ENCODE results near the gene F2R. TPM values are rescaled to one million over a fixed set of nuclear protein-coding genes. Genes with fewer than 3 reads are reported as not detected.

Gene F2R
- total and polyA plus RNA-seq, 9 of the 15 experiments (the other 6 are each of a cell fraction or from before 2014, with no cell fraction given): 4.0 to 34.7 (median 15.1) TPM

DNA sequence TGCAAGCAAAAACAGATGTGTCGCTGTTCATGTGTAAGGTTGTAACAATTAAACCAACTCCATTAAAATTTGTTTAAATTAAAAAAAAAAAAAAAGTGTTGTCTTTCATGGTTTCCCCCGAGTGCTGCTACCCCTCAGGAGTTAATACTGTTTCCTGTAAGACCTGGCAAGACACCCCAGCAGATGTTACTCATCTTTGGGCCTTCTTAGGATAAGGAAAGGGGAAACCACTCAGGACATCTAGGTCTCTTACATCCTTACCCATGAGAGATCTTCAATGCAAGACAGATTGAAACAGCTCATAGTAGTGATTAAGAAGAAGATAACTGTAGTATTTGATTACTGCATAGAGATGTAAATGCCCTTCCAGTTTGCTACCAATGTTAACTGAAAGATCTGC, 33.5 kb upstream of the F2R start:
- no peak for ATAC-seq

More for the DNA sequence above, 33.5 kb upstream of the F2R start:
- Histone ChIP-seq H3K27me3 (ENCODE audit: control insufficient read depth in 2 of 2, insufficient read depth in 2 of 2, low read length in 2 of 2) (no peaks in the 10 kb centered on the region), H3K4me3 (no peak overlapping the region), H3K4me2 (ENCODE audit: insufficient read depth, low read length) (no peak overlapping the region), H3K9me3 (replicated peaks; ENCODE audit: control insufficient read depth, insufficient read depth, low read depth, low read length) (no peaks in the 10 kb centered on the region), H3K4me1 (replicated peaks in 1 of 2; ENCODE audit: control insufficient read depth in 2 of 2, insufficient read depth in 2 of 2, low read length in 2 of 2) (peaks cover 0 to 18% of the 10 kb centered on the region in 2 experiments; a peak in 4 of 5 replicates), H2AFZ (ENCODE audit: low read depth, low read length) (no peak overlapping the region), H3K36me3 (ENCODE audit: control insufficient read depth, insufficient read depth, low read length) (no peaks in the 10 kb centered on the region), H3K9me1 (ENCODE audit: control insufficient read depth, insufficient read depth, low read length) (no peaks in the 10 kb centered on the region), H4K20me1 (replicated peaks; ENCODE audit: control insufficient read depth, insufficient read depth, low read length) (no peaks in the 10 kb centered on the region), H3K9ac (ENCODE audit: insufficient read depth in 1 of 2, low read depth in 2 of 2, low read length in 2 of 2) (no peak overlapping the region), H3K79me2 (ENCODE audit: control insufficient read depth, insufficient read depth, low read length) (no peaks in the 10 kb centered on the region), H3K27ac (ENCODE audit: extremely low read depth, low read depth, low read length) (no peak overlapping the region)
- FAIRE-seq (no peak), DNase-seq (ENCODE audit: extremely low read depth in 1 of 4, low spot score in 3 of 4) (no peak)
- in situ Hi-C loops (cut with MboI) (no loop called here), intact Hi-C loops (cut with micrococcal nuclease) (no loop called here)
- BruUV-seq (replicated peaks): no TSS peak
- TF ChIP-seq, protein P1, sequence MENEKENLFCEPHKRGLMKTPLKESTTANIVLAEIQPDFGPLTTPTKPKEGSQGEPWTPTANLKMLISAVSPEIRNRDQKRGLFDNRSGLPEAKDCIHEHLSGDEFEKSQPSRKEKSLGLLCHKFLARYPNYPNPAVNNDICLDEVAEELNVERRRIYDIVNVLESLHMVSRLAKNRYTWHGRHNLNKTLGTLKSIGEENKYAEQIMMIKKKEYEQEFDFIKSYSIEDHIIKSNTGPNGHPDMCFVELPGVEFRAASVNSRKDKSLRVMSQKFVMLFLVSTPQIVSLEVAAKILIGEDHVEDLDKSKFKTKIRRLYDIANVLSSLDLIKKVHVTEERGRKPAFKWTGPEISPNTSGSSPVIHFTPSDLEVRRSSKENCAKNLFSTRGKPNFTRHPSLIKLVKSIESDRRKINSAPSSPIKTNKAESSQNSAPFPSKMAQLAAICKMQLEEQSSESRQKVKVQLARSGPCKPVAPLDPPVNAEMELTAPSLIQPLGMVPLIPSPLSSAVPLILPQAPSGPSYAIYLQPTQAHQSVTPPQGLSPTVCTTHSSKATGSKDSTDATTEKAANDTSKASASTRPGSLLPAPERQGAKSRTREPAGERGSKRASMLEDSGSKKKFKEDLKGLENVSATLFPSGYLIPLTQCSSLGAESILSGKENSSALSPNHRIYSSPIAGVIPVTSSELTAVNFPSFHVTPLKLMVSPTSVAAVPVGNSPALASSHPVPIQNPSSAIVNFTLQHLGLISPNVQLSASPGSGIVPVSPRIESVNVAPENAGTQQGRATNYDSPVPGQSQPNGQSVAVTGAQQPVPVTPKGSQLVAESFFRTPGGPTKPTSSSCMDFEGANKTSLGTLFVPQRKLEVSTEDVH (IDR thresholded peaks at IDR 0.05; ENCODE audit: low read depth, partially characterized antibody): no peak
- TF ChIP-seq NFIC (IDR thresholded peaks at IDR 0.05): no peak
- no peak for TF ChIP-seq TCF7L2 (IDR thresholded peaks at IDR 0.05; ENCODE audit: low read depth, low read length)
- TF ChIP-seq JUN (IDR thresholded peaks at IDR 0.05; ENCODE audit: borderline replicate concordance, low read depth, low read length): no peak
- TF ChIP-seq JUN (CRISPR knock-in tag; IDR thresholded peaks at IDR 0.05; ENCODE audit: borderline replicate concordance): no peak
- TF ChIP-seq ZBTB1 (CRISPR knock-in tag; IDR thresholded peaks at IDR 0.05; ENCODE audit: borderline replicate concordance, low read depth): no peak
- no peak for TF ChIP-seq GTF2E2 (tag; IDR thresholded peaks at IDR 0.05)
- TF ChIP-seq GTF2A2 (tag; IDR thresholded peaks at IDR 0.05): no peak
- no peak for TF ChIP-seq EP300 (IDR thresholded peaks at IDR 0.05; ENCODE audit: low read length)
- TF ChIP-seq ZNF134 (CRISPR knock-in tag; conservative IDR thresholded peaks at IDR 0.05): no peak
- ChIA-PET CTCF (ENCODE audit: low intra/inter-chr PET ratio) (no interaction called here), POLR2A (interaction anchor here (1.0 kb wide), 1 partner anchor 9 kb away, joined by 3 read pairs; no protein-coding TSS in a partner anchor)
- WGBS (ENCODE audit: insufficient coverage, low coverage, missing lambda C conversion rate): 37% methylated on average over 2 of the region's 2 CpGs
